Measurements from ENCODE around the gene SCFD2. TPM values are rescaled to one million over a fixed set of nuclear protein-coding genes. Genes with fewer than 3 reads are reported as not detected.

The SCFD2 gene
- total RNA-seq, 1 donor from 2014 or later, result 16.2 TPM

DNA sequence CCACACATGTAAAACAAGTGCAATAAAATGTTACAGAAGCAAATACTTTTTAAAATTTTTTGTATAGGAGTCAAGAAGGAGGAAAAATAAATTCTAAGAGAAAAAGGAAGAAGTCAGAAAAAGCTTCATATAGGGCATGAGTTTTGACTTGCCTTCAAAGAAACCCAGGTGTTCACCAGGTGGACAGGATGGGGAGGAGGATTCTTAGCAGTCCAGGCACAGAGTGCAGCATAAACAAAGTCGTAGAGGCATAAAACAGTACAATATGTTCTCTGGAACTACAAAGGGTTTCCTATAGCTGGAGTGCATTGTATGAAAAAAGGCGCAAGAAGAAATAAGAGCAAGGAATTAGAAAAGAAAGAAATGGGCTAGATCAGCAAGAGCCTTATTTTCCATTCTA lies 1.9 kb upstream of the SCFD2 start:
- Histone ChIP-seq H3K4me1 (ENCODE audit: control insufficient read depth in 3 of 3, insufficient read depth in 3 of 3, low read length in 3 of 3) (peaks cover 14 to 19% (median 18%) of the 10 kb centered on the region in 3 donors), H3K27ac (ENCODE audit: low read depth, low read length) (no peak overlapping the region), H3K36me3 (ENCODE audit: control insufficient read depth in 3 of 3, insufficient read depth in 3 of 3, low read length in 3 of 3) (no peaks in the 10 kb centered on the region), H3K4me3 (ENCODE audit: low read length in 3 of 3) (no peak overlapping the region), H3K27me3 (ENCODE audit: control insufficient read depth in 3 of 3, insufficient read depth in 3 of 3, low read length in 3 of 3) (peaks cover 3 to 16% (median 9%) of the 10 kb centered on the region in 3 donors), H3K9ac (ENCODE audit: low read depth in 1 of 3, low read length in 3 of 3) (no peak overlapping the region), H3K9me3 (ENCODE audit: control insufficient read depth in 3 of 3, low read length in 3 of 3) (no peaks in the 10 kb centered on the region)

DNA sequence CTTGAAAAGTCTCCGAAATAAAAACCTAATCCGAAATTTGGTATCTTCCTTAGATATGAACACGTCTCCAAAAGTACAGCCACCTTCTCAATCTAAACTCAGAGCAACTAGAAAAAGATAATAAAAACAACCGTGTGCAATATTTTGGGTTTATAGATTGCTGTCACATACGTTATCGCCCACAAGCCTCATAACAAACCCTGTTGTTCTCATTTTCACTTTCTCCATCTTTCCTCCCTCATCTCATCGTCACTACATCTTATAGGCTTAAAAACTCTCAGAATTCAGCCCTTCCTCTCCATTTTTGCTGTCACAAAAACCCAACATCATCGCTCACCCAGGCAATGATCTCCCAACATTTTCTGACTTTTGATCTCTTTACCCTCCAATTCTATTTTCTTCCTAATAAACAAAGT lies 448 bp upstream of the SCFD2 start:
- peak overlapping the region; percentile 22 to 63 (median 41) for H3K9ac ChIP-seq (ENCODE audit: low read depth in 1 of 3, low read length in 3 of 3)
- peak overlapping the region; percentile 93 to 100 (median 97) for H3K4me3 ChIP-seq (ENCODE audit: low read length in 3 of 3)
- H3K27me3 ChIP-seq (ENCODE audit: control insufficient read depth in 3 of 3, insufficient read depth in 3 of 3, low read length in 3 of 3), result peaks cover 3 to 16% (median 8%) of the 10 kb centered on the region in 3 donors
- no peaks in the 10 kb centered on the region for H3K36me3 ChIP-seq (ENCODE audit: control insufficient read depth in 3 of 3, insufficient read depth in 3 of 3, low read length in 3 of 3)
- no peak overlapping the region for H3K27ac ChIP-seq (ENCODE audit: low read depth, low read length)
- H3K4me1 ChIP-seq (ENCODE audit: control insufficient read depth in 3 of 3, insufficient read depth in 3 of 3, low read length in 3 of 3), result peaks cover 14 to 19% (median 18%) of the 10 kb centered on the region in 3 donors
- H3K9me3 ChIP-seq (ENCODE audit: control insufficient read depth in 3 of 3, low read length in 3 of 3), result no peaks in the 10 kb centered on the region

DNA sequence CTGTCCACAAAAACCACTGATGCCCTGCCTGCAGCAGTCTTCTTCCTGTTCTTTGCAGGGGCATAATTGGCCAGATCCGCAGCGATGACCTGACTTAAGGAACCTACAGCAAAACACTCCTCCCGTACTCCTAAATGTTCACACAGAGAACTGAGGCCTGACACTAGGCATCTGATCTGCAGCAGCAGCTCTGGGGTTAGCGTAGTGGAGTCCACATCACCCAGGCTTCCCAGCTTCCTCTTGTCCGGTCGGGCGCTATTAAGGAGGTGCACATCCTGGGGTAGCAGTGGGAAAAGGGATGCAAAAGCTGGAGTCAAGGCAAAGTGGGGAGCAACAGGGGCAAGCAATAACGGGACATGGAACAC lies 758 bp downstream of the SCFD2 start:
- peaks cover 2 to 10% (median 3%) of the 10 kb centered on the region in 3 donors for H3K27me3 ChIP-seq (ENCODE audit: control insufficient read depth in 3 of 3, insufficient read depth in 3 of 3, low read length in 3 of 3)
- H3K9ac ChIP-seq (ENCODE audit: low read depth in 1 of 3, low read length in 3 of 3), result peak overlapping the region; percentile 76 to 91 (median 85)
- H3K4me1 ChIP-seq (ENCODE audit: control insufficient read depth in 3 of 3, insufficient read depth in 3 of 3, low read length in 3 of 3), result peaks cover 14 to 19% (median 18%) of the 10 kb centered on the region in 3 donors
- peak overlapping the region; percentile 93 to 100 (median 97) for H3K4me3 ChIP-seq (ENCODE audit: low read length in 3 of 3)
- no peaks in the 10 kb centered on the region for H3K36me3 ChIP-seq (ENCODE audit: control insufficient read depth in 3 of 3, insufficient read depth in 3 of 3, low read length in 3 of 3)
- H3K27ac ChIP-seq (ENCODE audit: low read depth, low read length), result peak overlapping the region; percentile 37
- no peaks in the 10 kb centered on the region for H3K9me3 ChIP-seq (ENCODE audit: control insufficient read depth in 3 of 3, low read length in 3 of 3)

DNA sequence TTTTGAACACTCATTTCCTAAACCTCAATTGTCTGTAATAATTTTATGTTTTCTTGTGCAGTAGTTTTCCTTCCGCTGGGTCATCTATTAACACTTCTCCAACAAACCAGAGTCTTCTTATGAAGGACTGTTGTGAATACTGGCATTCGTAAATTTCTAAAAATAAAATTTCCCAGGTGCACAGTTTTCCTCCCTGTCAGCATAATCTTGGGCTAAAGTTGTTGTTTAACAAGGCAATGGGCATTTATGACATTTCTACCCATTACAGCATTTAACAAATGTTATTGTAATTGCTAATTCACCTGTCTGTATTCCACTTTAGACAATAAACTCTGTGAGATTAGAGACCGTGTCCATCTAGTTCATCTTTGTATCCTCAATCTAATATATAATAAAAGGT lies 1.2 kb downstream of the SCFD2 start:
- Histone ChIP-seq H3K27me3 (ENCODE audit: control insufficient read depth in 3 of 3, insufficient read depth in 3 of 3, low read length in 3 of 3) (peaks cover 0 to 9% (median 0%) of the 10 kb centered on the region in 3 donors), H3K27ac (ENCODE audit: low read depth, low read length) (no peak overlapping the region), H3K36me3 (ENCODE audit: control insufficient read depth in 3 of 3, insufficient read depth in 3 of 3, low read length in 3 of 3) (no peaks in the 10 kb centered on the region), H3K9ac (ENCODE audit: low read depth in 1 of 3, low read length in 3 of 3) (peak overlapping the region; percentile 76 to 91 (median 85)), H3K4me1 (ENCODE audit: control insufficient read depth in 3 of 3, insufficient read depth in 3 of 3, low read length in 3 of 3) (peaks cover 14 to 19% (median 18%) of the 10 kb centered on the region in 3 donors), H3K4me3 (ENCODE audit: low read length in 3 of 3) (peak overlapping the region; percentile 93 to 100 (median 97)), H3K9me3 (ENCODE audit: control insufficient read depth in 3 of 3, low read length in 3 of 3) (no peaks in the 10 kb centered on the region)

DNA sequence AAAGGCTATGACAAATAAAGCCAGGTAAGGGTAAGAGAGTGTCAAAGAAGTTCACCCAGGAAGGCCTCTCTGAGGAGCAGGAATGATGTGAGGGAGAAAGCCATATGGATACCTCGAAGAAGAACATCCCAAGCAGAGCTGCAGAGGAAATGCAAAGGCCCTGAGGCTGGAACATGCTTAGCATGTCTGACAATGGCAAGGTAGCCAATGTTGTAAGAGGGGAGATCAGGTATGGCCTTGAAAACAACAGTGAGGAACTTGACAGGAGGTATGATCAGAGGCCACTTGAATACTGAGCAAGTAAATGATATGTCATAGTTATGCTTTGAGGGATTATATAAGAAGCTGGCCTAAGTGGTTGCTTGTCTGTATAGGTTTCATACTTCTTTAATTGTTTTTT lies 3.8 kb downstream of the SCFD2 start:
- Histone ChIP-seq H3K9me3 (ENCODE audit: control insufficient read depth in 3 of 3, low read length in 3 of 3) (no peaks in the 10 kb centered on the region), H3K4me3 (ENCODE audit: low read length in 3 of 3) (no peak overlapping the region), H3K36me3 (ENCODE audit: control insufficient read depth in 3 of 3, insufficient read depth in 3 of 3, low read length in 3 of 3) (no peaks in the 10 kb centered on the region), H3K27me3 (ENCODE audit: control insufficient read depth in 3 of 3, insufficient read depth in 3 of 3, low read length in 3 of 3) (no peaks in the 10 kb centered on the region), H3K4me1 (ENCODE audit: control insufficient read depth in 3 of 3, insufficient read depth in 3 of 3, low read length in 3 of 3) (peaks cover 14 to 19% (median 18%) of the 10 kb centered on the region in 3 donors), H3K27ac (ENCODE audit: low read depth, low read length) (no peak overlapping the region), H3K9ac (ENCODE audit: low read depth in 1 of 3, low read length in 3 of 3) (no peak overlapping the region)

DNA sequence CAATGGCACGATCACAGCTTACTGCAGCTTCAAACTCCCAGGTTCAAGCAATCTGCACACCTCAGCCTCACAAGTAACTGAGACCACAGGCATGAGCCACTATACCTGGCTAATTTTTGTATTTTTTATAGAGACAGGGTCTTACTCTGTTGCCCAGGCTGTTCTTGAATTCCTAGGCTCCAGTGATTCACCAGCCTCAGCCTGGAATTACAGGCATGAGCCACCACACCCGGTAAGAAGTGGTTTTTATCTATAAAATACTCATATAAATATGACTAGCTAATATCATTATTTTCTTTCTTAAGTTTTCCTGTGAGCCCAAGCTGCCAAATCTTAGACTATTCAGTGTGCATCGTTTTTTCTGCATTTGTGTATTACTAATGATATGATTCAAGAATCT lies 4.4 kb downstream of the SCFD2 start:
- Histone ChIP-seq H3K4me1 (ENCODE audit: control insufficient read depth in 3 of 3, insufficient read depth in 3 of 3, low read length in 3 of 3) (peaks cover 14 to 18% (median 16%) of the 10 kb centered on the region in 3 donors), H3K27me3 (ENCODE audit: control insufficient read depth in 3 of 3, insufficient read depth in 3 of 3, low read length in 3 of 3) (no peaks in the 10 kb centered on the region), H3K4me3 (ENCODE audit: low read length in 3 of 3) (no peak overlapping the region), H3K27ac (ENCODE audit: low read depth, low read length) (no peak overlapping the region), H3K9ac (ENCODE audit: low read depth in 1 of 3, low read length in 3 of 3) (no peak overlapping the region), H3K9me3 (ENCODE audit: control insufficient read depth in 3 of 3, low read length in 3 of 3) (no peaks in the 10 kb centered on the region), H3K36me3 (ENCODE audit: control insufficient read depth in 3 of 3, insufficient read depth in 3 of 3, low read length in 3 of 3) (no peaks in the 10 kb centered on the region)

DNA sequence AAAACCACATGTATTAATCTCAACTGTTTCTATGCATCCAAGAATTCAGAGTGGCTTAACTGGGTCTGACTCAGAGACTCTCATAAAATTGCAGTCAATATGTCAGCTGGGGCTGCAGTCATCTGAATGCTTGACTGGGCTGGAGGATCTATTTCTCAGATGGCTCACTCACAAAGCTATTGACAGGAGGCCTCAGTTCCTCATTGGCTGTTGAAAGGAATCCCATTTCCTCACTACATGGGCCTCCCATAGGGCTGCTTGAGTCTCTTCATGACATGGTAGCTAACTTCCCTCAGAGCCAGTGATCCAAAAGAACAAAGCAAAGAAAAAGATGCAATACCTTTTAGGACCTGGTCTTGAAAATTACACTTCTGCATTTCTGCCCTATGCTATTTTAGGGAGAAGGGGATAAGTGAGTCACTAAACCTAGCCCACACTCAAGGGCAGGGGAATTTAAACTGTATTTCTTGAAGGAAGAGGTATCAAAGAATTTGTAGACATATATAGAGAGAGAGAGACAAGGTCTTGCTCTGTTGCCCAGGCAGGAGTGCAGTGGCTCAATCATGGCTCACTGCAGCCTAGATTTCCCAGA lies 9.8 kb downstream of the SCFD2 start:
- no peaks in the 10 kb centered on the region for H3K4me1 ChIP-seq (ENCODE audit: control insufficient read depth in 3 of 3, insufficient read depth in 3 of 3, low read length in 3 of 3)
- H3K9ac ChIP-seq (ENCODE audit: low read depth in 1 of 3, low read length in 3 of 3), result no peak overlapping the region
- H3K27me3 ChIP-seq (ENCODE audit: control insufficient read depth in 3 of 3, insufficient read depth in 3 of 3, low read length in 3 of 3), result no peaks in the 10 kb centered on the region
- no peaks in the 10 kb centered on the region for H3K9me3 ChIP-seq (ENCODE audit: control insufficient read depth in 3 of 3, low read length in 3 of 3)
- peaks cover under 1 to 5% (median 2%) of the 10 kb centered on the region in 3 donors for H3K36me3 ChIP-seq (ENCODE audit: control insufficient read depth in 3 of 3, insufficient read depth in 3 of 3, low read length in 3 of 3)
- no peak overlapping the region for H3K4me3 ChIP-seq (ENCODE audit: low read length in 3 of 3)
- no peak overlapping the region for H3K27ac ChIP-seq (ENCODE audit: low read depth, low read length)

DNA sequence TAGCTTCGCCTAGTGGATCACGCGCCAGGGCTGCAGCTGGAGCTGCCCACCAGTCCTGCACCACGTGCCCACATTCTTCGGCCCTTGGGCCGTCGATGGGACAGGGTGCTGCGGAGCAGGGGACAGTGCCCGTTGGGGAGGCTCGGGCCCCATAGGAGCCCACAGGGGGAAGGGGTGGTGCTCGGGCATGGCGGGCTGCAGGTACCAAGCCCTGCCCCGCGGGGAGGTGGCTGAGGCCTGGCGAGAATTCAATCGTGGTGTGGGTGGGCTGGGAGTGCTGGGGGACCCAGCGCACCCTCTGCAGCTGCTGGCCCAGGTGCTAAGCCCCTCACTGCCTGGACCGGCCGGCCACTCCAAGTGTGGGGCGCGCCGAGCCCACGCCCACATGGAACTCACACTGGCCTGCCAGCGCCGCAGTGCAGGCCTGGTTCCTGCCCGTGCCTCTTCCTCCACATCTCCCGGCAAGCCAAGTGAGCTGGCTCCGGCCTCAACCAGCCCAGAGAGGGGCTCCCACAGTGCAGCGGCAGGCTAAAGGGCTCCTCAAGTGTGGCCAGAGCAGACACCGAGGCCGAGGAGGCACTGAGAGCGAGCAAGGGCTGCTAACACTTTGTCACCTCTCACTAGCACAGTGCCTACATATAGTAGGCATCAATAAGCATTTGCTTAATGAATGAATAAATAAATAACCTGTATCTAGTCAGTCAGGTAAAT lies 11.7 kb downstream of the SCFD2 start:
- no peak overlapping the region for H3K4me3 ChIP-seq (ENCODE audit: low read length in 3 of 3)
- no peaks in the 10 kb centered on the region for H3K4me1 ChIP-seq (ENCODE audit: control insufficient read depth in 3 of 3, insufficient read depth in 3 of 3, low read length in 3 of 3)
- no peak overlapping the region for H3K9ac ChIP-seq (ENCODE audit: low read depth in 1 of 3, low read length in 3 of 3)
- H3K27me3 ChIP-seq (ENCODE audit: control insufficient read depth in 3 of 3, insufficient read depth in 3 of 3, low read length in 3 of 3), result no peaks in the 10 kb centered on the region
- no peak overlapping the region for H3K27ac ChIP-seq (ENCODE audit: low read depth, low read length)
- peaks cover 4 to 5% (median 4%) of the 10 kb centered on the region in 3 donors for H3K36me3 ChIP-seq (ENCODE audit: control insufficient read depth in 3 of 3, insufficient read depth in 3 of 3, low read length in 3 of 3)
- H3K9me3 ChIP-seq (ENCODE audit: control insufficient read depth in 3 of 3, low read length in 3 of 3), result no peaks in the 10 kb centered on the region

DNA sequence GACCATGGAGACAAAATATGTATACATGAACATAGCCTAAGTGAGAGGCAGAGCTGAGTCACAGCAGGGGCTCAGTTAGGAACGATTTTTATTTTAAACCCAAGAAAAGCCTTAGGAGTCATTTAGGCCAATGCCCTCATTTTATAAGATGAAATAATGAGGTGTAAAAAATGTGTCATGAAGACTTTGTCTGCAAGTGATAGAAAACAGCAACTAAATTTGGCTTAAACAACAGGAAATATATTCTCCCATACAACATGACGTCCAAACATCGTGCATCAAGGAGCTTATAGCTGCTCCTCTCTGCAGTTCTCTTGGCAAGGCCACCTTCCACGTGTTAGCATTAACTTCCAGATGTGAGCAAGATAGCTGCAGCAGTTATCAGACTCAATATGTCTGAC lies 16.8 kb downstream of the SCFD2 start:
- no peak overlapping the region for H3K4me3 ChIP-seq (ENCODE audit: low read length in 3 of 3)
- no peaks in the 10 kb centered on the region for H3K9me3 ChIP-seq (ENCODE audit: control insufficient read depth in 3 of 3, low read length in 3 of 3)
- H3K9ac ChIP-seq (ENCODE audit: low read depth in 1 of 3, low read length in 3 of 3), result no peak overlapping the region
- peaks cover 4 to 5% (median 4%) of the 10 kb centered on the region in 3 donors for H3K36me3 ChIP-seq (ENCODE audit: control insufficient read depth in 3 of 3, insufficient read depth in 3 of 3, low read length in 3 of 3)
- peaks cover 5 to 7% (median 7%) of the 10 kb centered on the region in 3 donors for H3K4me1 ChIP-seq (ENCODE audit: control insufficient read depth in 3 of 3, insufficient read depth in 3 of 3, low read length in 3 of 3)
- no peak overlapping the region for H3K27ac ChIP-seq (ENCODE audit: low read depth, low read length)
- no peaks in the 10 kb centered on the region for H3K27me3 ChIP-seq (ENCODE audit: control insufficient read depth in 3 of 3, insufficient read depth in 3 of 3, low read length in 3 of 3)

DNA sequence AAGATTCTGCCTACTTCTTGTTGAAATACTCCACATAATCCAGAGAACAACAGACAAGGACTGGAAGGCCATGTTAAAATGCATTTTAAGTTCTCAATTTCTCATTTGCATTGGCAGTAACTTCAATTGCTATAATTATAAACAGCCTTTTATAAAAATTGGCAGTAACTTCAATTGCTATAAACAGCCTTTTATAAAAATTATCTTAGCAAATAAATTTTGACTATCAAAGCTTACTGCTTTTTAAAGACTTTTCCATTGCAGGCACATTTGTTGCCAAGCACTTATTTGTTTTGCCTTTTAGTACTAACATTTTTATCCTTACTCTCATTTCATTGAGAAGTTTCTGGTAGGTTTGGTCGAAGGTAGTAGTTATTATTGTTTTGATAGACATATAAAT lies 17.8 kb downstream of the SCFD2 start:
- H3K27ac ChIP-seq (ENCODE audit: low read depth, low read length), result no peak overlapping the region
- no peak overlapping the region for H3K4me3 ChIP-seq (ENCODE audit: low read length in 3 of 3)
- peaks cover 5 to 7% (median 7%) of the 10 kb centered on the region in 3 donors for H3K4me1 ChIP-seq (ENCODE audit: control insufficient read depth in 3 of 3, insufficient read depth in 3 of 3, low read length in 3 of 3)
- H3K9me3 ChIP-seq (ENCODE audit: control insufficient read depth in 3 of 3, low read length in 3 of 3), result no peaks in the 10 kb centered on the region
- H3K36me3 ChIP-seq (ENCODE audit: control insufficient read depth in 3 of 3, insufficient read depth in 3 of 3, low read length in 3 of 3), result peaks cover 4 to 5% (median 4%) of the 10 kb centered on the region in 3 donors
- no peak overlapping the region for H3K9ac ChIP-seq (ENCODE audit: low read depth in 1 of 3, low read length in 3 of 3)
- no peaks in the 10 kb centered on the region for H3K27me3 ChIP-seq (ENCODE audit: control insufficient read depth in 3 of 3, insufficient read depth in 3 of 3, low read length in 3 of 3)
